Keratinocyte (primary cell): ENCODE measurements around the gene ZNF805. TPM values are rescaled to one million over a fixed set of nuclear protein-coding genes. Genes with fewer than 3 reads are reported as not detected.
"Not testable (repeated sequence)": the region's sequence is repeated elsewhere in the genome, so short reads cannot be mapped to it uniquely, and the experiment has no call there.

Experiments
- DNase-seq: peaks from one replicate; pipeline ENCODE4 v3.0.0-alpha.2; 2011; ENCODE audit warnings: low read depth, missing footprints, low spot score
- FAIRE-seq: peaks from 2 replicates; lab custom pipeline; 2011; peaks lifted over from hg19 to GRCh38; lab: Jason Lieb, UNC
- H2AFZ ChIP-seq: 2 replicates; pipeline ENCODE4 v1.6.0; 2012; ENCODE audit warnings: low read length, control low read depth, inconsistent platforms; ENCODE audit not compliant: control insufficient read depth
- H3K27ac ChIP-seq: 2 replicates; pipeline ENCODE4 v1.5.1; 2011; ENCODE audit warnings: low read length; ENCODE audit not compliant: control insufficient read depth, insufficient read depth
- H3K27me3 ChIP-seq: 3 replicates; pipeline ENCODE4 v1.6.0; 2011; ENCODE audit warnings: low read length; ENCODE audit not compliant: control insufficient read depth, insufficient read depth; ENCODE audit errors: extremely low read depth
- H3K36me3 ChIP-seq, 2 experiments: 2 replicates in 1 of 2; 3 replicates in 1 of 2; pipeline ENCODE4 v1.5.1; 2011; ENCODE audit warnings: low read length in 2 of 2, mild to moderate bottlenecking in 1 of 2; ENCODE audit not compliant: control insufficient read depth in 2 of 2, insufficient read depth in 2 of 2; ENCODE audit errors: extremely low read depth in 1 of 2
- H3K4me1 ChIP-seq: 3 replicates; pipeline ENCODE4 v1.5.1; 2011; ENCODE audit warnings: low read length; ENCODE audit not compliant: control insufficient read depth, insufficient read depth; ENCODE audit errors: extremely low read depth
- H3K4me2 ChIP-seq: 3 replicates; pipeline ENCODE4 v1.6.0; 2011; ENCODE audit warnings: low read depth, low read length; ENCODE audit not compliant: control insufficient read depth, insufficient read depth; ENCODE audit errors: extremely low read depth
- H3K4me3 ChIP-seq, 3 experiments: fragments of 200-600 bp in 1 of 3; sonication (generic) in 1 of 3; 2 replicates in 2 of 3; 3 replicates in 1 of 3; pipeline ENCODE4 v1.5.1; 2011 to 2016; ENCODE audit warnings: low read length in 3 of 3, mild to moderate bottlenecking in 3 of 3, control low read depth in 2 of 3, inconsistent platforms in 1 of 3, low read depth in 1 of 3, mixed read lengths in 1 of 3, mixed run types in 1 of 3, moderate library complexity in 1 of 3; ENCODE audit not compliant: control insufficient read depth in 2 of 3, insufficient read depth in 2 of 3; ENCODE audit errors: extremely low read depth in 1 of 3
- H3K79me2 ChIP-seq: 2 replicates; pipeline ENCODE4 v1.6.0; 2012; ENCODE audit warnings: low read length; ENCODE audit not compliant: control insufficient read depth, insufficient read depth
- H3K9ac ChIP-seq: 3 replicates; pipeline ENCODE4 v1.6.0; 2011; ENCODE audit warnings: low read length; ENCODE audit not compliant: control insufficient read depth, insufficient read depth; ENCODE audit errors: extremely low read depth
- H3K9me1 ChIP-seq: 3 replicates; pipeline ENCODE4 v1.6.0; 2011; ENCODE audit warnings: low read length; ENCODE audit not compliant: control insufficient read depth, insufficient read depth; ENCODE audit errors: extremely low read depth
- H3K9me3 ChIP-seq: 2 replicates; pipeline ENCODE4 v1.5.1; 2012; ENCODE audit warnings: low read depth, low read length; ENCODE audit not compliant: control insufficient read depth
- H4K20me1 ChIP-seq: 3 replicates; pipeline ENCODE4 v1.6.0; 2011; ENCODE audit warnings: low read length; ENCODE audit not compliant: control insufficient read depth, insufficient read depth; ENCODE audit errors: extremely low read depth
- CTCF ChIP-seq, 3 experiments: IDR thresholded peaks in 1 of 3; conservative IDR thresholded peaks in 1 of 3; optimal IDR thresholded peaks in 1 of 3; 2 replicates in 2 of 3; 3 replicates in 1 of 3; pipeline versions ENCODE3 to v1.5.1; 2011; ENCODE audit warnings: low read length in 3 of 3, mild to moderate bottlenecking in 3 of 3, moderate library complexity in 2 of 3, control low read depth in 1 of 3, inconsistent platforms in 1 of 3; ENCODE audit not compliant: insufficient read depth in 2 of 3; ENCODE audit errors: extremely low read depth in 1 of 3
- EZH2 ChIP-seq: IDR thresholded peaks from one replicate; pipeline ENCODE4 v1.6.1; 2012; ENCODE audit warnings: inconsistent platforms, mild to moderate bottlenecking, low read length, moderate library complexity
- dilution Hi-C: fragments of 300-500 bp; cut with MboI; formaldehyde crosslinking; loops from one replicate; pipeline ENCODE4 v1.7.0; 2020; ENCODE audit warnings: low sequenced_read_pairs; ENCODE audit not compliant: extremely low pct_ligation_motif_present
- polyA plus RNA-seq, 5 experiments: library from polyadenylated mRNA; depleted of rRNA in 3 of 5; stranded (reverse) in 3 of 5; stranded (forward) in 1 of 5; unstranded in 1 of 5; fragments of >200 nt; gene quantifications; 1 replicate in 1 of 5; 2 replicates in 3 of 5; 3 replicates in 1 of 5; pipeline versions ENCODE4 v1.2.1 to v1.2.3, GENCODE V29; 2011 to 2012; ENCODE audit warnings: missing spikeins in 2 of 5, low read depth in 1 of 5, low replicate concordance in 1 of 5

The ZNF805 gene
- polyA plus RNA-seq, 1 donor (not counting 4 experiments of a cell fraction or from before 2014, with no cell fraction given) = 3.2 TPM

- no peaks in the 10 kb centered on the region for H3K9me1 ChIP-seq
- no peaks in the 10 kb centered on the region for H4K20me1 ChIP-seq
- H3K27ac ChIP-seq = no peak overlapping the region
- TF ChIP-seq CTCF (optimal IDR thresholded peaks at IDR 0.05 in 1 of 3, IDR thresholded peaks at IDR 0.05 in 1 of 3, conservative IDR thresholded peaks at IDR 0.05 in 1 of 3; ENCODE audit: extremely low read depth in 1 of 3, insufficient read depth in 2 of 3, low read length in 3 of 3) = no peak
- no peak for TF ChIP-seq EZH2
- no peak overlapping the region for H2AFZ ChIP-seq
- no peak for DNase-seq
- H3K27me3 ChIP-seq = no peaks in the 10 kb centered on the region
- no peak overlapping the region for H3K9ac ChIP-seq
- H3K36me3 ChIP-seq = peaks cover 27 to 29% of the 10 kb centered on the region in 2 experiments
- dilution Hi-C loops = no loop called here
- no peaks in the 10 kb centered on the region for H3K9me3 ChIP-seq
- no peak overlapping the region for H3K4me2 ChIP-seq
- no peak for FAIRE-seq
- no peak overlapping the region for H3K4me3 ChIP-seq
- no peaks in the 10 kb centered on the region for H3K4me1 ChIP-seq
- H3K79me2 ChIP-seq = peaks cover 3% of the 10 kb centered on the region
Observed at GRCh38 chr19:57248646-57249045, 8.2 kb downstream of the ZNF805 start.

- Histone ChIP-seq H3K27ac (no peak overlapping the region), H4K20me1 (no peaks in the 10 kb centered on the region), H3K4me3 (no peak overlapping the region), H3K9ac (no peak overlapping the region), H3K4me1 (no peaks in the 10 kb centered on the region), H3K9me3 (no peaks in the 10 kb centered on the region), H3K27me3 (no peaks in the 10 kb centered on the region), H3K36me3 (peaks cover 28 to 34% of the 10 kb centered on the region in 2 experiments), H2AFZ (no peak overlapping the region), H3K4me2 (no peak overlapping the region), H3K79me2 (no peaks in the 10 kb centered on the region), H3K9me1 (no peaks in the 10 kb centered on the region)
- TF ChIP-seq EZH2 = no peak
- no peak for TF ChIP-seq CTCF (optimal IDR thresholded peaks at IDR 0.05 in 1 of 3, IDR thresholded peaks at IDR 0.05 in 1 of 3, conservative IDR thresholded peaks at IDR 0.05 in 1 of 3; ENCODE audit: extremely low read depth in 1 of 3, insufficient read depth in 2 of 3, low read length in 3 of 3)
- no peak for DNase-seq
- no peak for FAIRE-seq
- dilution Hi-C loops = no loop called here
Observed at GRCh38 chr19:57249329-57249728, 8.9 kb downstream of the ZNF805 start.

GRCh38 chr19:57253767-57254166 lies 13.3 kb downstream of the ZNF805 start:
- H3K9me1 ChIP-seq, H3K79me2 ChIP-seq, H3K4me1 ChIP-seq, DNase-seq, H3K4me3 ChIP-seq, H3K9me3 ChIP-seq, FAIRE-seq, H3K27me3 ChIP-seq, H3K4me2 ChIP-seq, H3K27ac ChIP-seq, H4K20me1 ChIP-seq, H2AFZ ChIP-seq, dilution Hi-C loops, H3K9ac ChIP-seq: not testable (repeated sequence)
- H3K36me3 ChIP-seq = peaks cover 12 to 16% of the 10 kb centered on the region in 2 experiments
